Dendritic cell treated with granulocyte-macrophage colony-stimulating factor and Interleukin-4, amounts not matched to agents 40 ng/mL and 50 ng/mL, for 4 days (primary cell): ENCODE measurements around the gene CD7.
"Not testable (repeated sequence)": the region's sequence is repeated elsewhere in the genome, so short reads cannot be mapped to it uniquely, and the experiment has no call there.

Experiments used
- H3K27ac Mint-ChIP-seq: one replicate; pipeline ENCODE4 v1.8.0; 2022; ENCODE audit warnings: mild to moderate bottlenecking, mixed read lengths
- H3K27me3 Mint-ChIP-seq: one replicate; pipeline ENCODE4 v1.8.0; 2022; ENCODE audit warnings: mild to moderate bottlenecking, mixed read lengths
- H3K36me3 Mint-ChIP-seq: one replicate; pipeline ENCODE4 v1.8.0; 2022; ENCODE audit warnings: low read depth, mixed read lengths
- H3K4me1 Mint-ChIP-seq: one replicate; pipeline ENCODE4 v1.8.0; 2022; ENCODE audit warnings: low read depth, mixed read lengths
- H3K4me3 Mint-ChIP-seq: one replicate; pipeline ENCODE4 v1.8.0; 2022; ENCODE audit warnings: mild to moderate bottlenecking, moderate library complexity, mixed read lengths
- H3K9me3 Mint-ChIP-seq: one replicate; pipeline ENCODE4 v1.8.0; 2022; ENCODE audit warnings: mixed read lengths
- intact Hi-C: fragments of 100-400 bp; cut with micrococcal nuclease; formaldehyde crosslinking; loops from one replicate; pipeline ENCODE4 v1.15.0; 2022

Gene CD7

GRCh38 chr17:82317394-82318168 is at the start of gene CD7:
CD7 (minus strand) TSS chr17:82317608; CDS start chr17:82317495, 113 bp downstream.
- Mint-ChIP-seq H3K4me1 (peaks cover 27% of the 10 kb centered on the region), H3K27me3 (peaks cover 50% of the 10 kb centered on the region), H3K4me3 (no peak within 1 kb of the TSS), H3K36me3 (peaks cover 12% of the 10 kb centered on the region), H3K27ac (no peak within 1 kb of the TSS), H3K9me3 (no peaks in the 10 kb centered on the region)
- intact Hi-C loops: loop anchor here (10.0 kb wide), 1 partner anchor 53 kb away; no protein-coding TSS in a partner anchor

GRCh38 chr17:82366749-82367148 is 49.3 kb upstream of the CD7 start:
- peaks cover 11% of the 10 kb centered on the region for H3K4me1 Mint-ChIP-seq
- H3K36me3 Mint-ChIP-seq: no peaks in the 10 kb centered on the region
- H3K27ac Mint-ChIP-seq: no peak overlapping the region
- H3K4me3 Mint-ChIP-seq: no peak overlapping the region
- intact Hi-C loops: no loop called here
- H3K27me3 Mint-ChIP-seq: peaks cover 54% of the 10 kb centered on the region
- no peaks in the 10 kb centered on the region for H3K9me3 Mint-ChIP-seq

- Mint-ChIP-seq H3K27me3 (peaks cover 52% of the 10 kb centered on the region), H3K36me3 (no peaks in the 10 kb centered on the region), H3K27ac (no peak overlapping the region), H3K4me1 (peaks cover 5% of the 10 kb centered on the region), H3K9me3 (no peaks in the 10 kb centered on the region), H3K4me3 (no peak overlapping the region)
- intact Hi-C loops: no loop called here
Observed at GRCh38 chr17:82365606-82366295, 48.3 kb upstream of the CD7 start.

- peaks cover 35% of the 10 kb centered on the region for H3K27me3 Mint-ChIP-seq
- H3K9me3 Mint-ChIP-seq: no peaks in the 10 kb centered on the region
Observed at GRCh38 chr17:82361885-82362633, 44.7 kb upstream of the CD7 start.

GRCh38 chr17:82359451-82360074 is 42.2 kb upstream of the CD7 start:
- H3K4me3 Mint-ChIP-seq, H3K4me1 Mint-ChIP-seq, H3K9me3 Mint-ChIP-seq, intact Hi-C loops, H3K27ac Mint-ChIP-seq, H3K36me3 Mint-ChIP-seq: not testable (repeated sequence)
- H3K27me3 Mint-ChIP-seq: peaks cover 41% of the 10 kb centered on the region

More at GRCh38 chr17:82361885-82362633, 44.7 kb upstream of the CD7 start:
- intact Hi-C loops: no loop called here
- Mint-ChIP-seq H3K36me3 (no peaks in the 10 kb centered on the region), H3K4me3 (no peak overlapping the region), H3K4me1 (peaks cover 8% of the 10 kb centered on the region), H3K27ac (no peak overlapping the region)

- no peaks in the 10 kb centered on the region for H3K9me3 Mint-ChIP-seq
- H3K27ac Mint-ChIP-seq: no peak within 1 kb of the TSS
- peaks cover 8% of the 10 kb centered on the region for H3K4me1 Mint-ChIP-seq
- H3K36me3 Mint-ChIP-seq: no peaks in the 10 kb centered on the region
- intact Hi-C loops: no loop called here
- H3K4me3 Mint-ChIP-seq: no peak within 1 kb of the TSS
- peaks cover 42% of the 10 kb centered on the region for H3K27me3 Mint-ChIP-seq
Observed at GRCh38 chr17:82358465-82359350, 41.3 kb upstream of the CD7 start, which contains the start of gene TEX19. TEX19 (plus strand) TSS chr17:82359247; CDS start chr17:82362151, 2,904 bp downstream.

GRCh38 chr17:82357394-82357793 is 40.0 kb upstream of the CD7 start:
- Mint-ChIP-seq H3K9me3 (no peaks in the 10 kb centered on the region), H3K27me3 (peaks cover 42% of the 10 kb centered on the region), H3K4me1 (peaks cover 8% of the 10 kb centered on the region), H3K36me3 (no peaks in the 10 kb centered on the region), H3K4me3 (no peak overlapping the region), H3K27ac (no peak overlapping the region)
- intact Hi-C loops: no loop called here

- Mint-ChIP-seq H3K27me3 (peaks cover 47% of the 10 kb centered on the region), H3K27ac (no peak overlapping the region), H3K4me1 (peaks cover 13% of the 10 kb centered on the region), H3K9me3 (no peaks in the 10 kb centered on the region), H3K36me3 (no peaks in the 10 kb centered on the region), H3K4me3 (no peak overlapping the region)
- intact Hi-C loops: no loop called here
Observed at GRCh38 chr17:82356845-82357355, 39.5 kb upstream of the CD7 start.

- Mint-ChIP-seq H3K27me3 (peaks cover 51% of the 10 kb centered on the region), H3K4me3 (no peak overlapping the region), H3K36me3 (no peaks in the 10 kb centered on the region), H3K9me3 (no peaks in the 10 kb centered on the region), H3K27ac (no peak overlapping the region), H3K4me1 (peaks cover 18% of the 10 kb centered on the region)
- intact Hi-C loops: no loop called here
Observed at GRCh38 chr17:82355770-82356427, 38.5 kb upstream of the CD7 start.

- intact Hi-C loops: loop anchor here (5.0 kb wide), 1 partner anchor 197 kb away; no protein-coding TSS in a partner anchor
Observed at GRCh38 chr17:82354804-82355308, 37.4 kb upstream of the CD7 start.

GRCh38 chr17:82353484-82353883 is 36.1 kb upstream of the CD7 start:
- intact Hi-C loops: loop anchor here (5.0 kb wide), 1 partner anchor 199 kb away; no protein-coding TSS in a partner anchor
- H3K4me3 Mint-ChIP-seq: no peak overlapping the region
- no peaks in the 10 kb centered on the region for H3K36me3 Mint-ChIP-seq
- no peak overlapping the region for H3K27ac Mint-ChIP-seq
- H3K9me3 Mint-ChIP-seq: no peaks in the 10 kb centered on the region
- H3K27me3 Mint-ChIP-seq: peaks cover 59% of the 10 kb centered on the region
- H3K4me1 Mint-ChIP-seq: peaks cover 15% of the 10 kb centered on the region

More at GRCh38 chr17:82354804-82355308, 37.4 kb upstream of the CD7 start:
- no peaks in the 10 kb centered on the region for H3K9me3 Mint-ChIP-seq
- H3K36me3 Mint-ChIP-seq: no peaks in the 10 kb centered on the region
- peaks cover 18% of the 10 kb centered on the region for H3K4me1 Mint-ChIP-seq
- no peak overlapping the region for H3K27ac Mint-ChIP-seq
- peaks cover 59% of the 10 kb centered on the region for H3K27me3 Mint-ChIP-seq
- H3K4me3 Mint-ChIP-seq: no peak overlapping the region
